H1 (cell line): ENCODE data around the gene GGT5. TPM values are rescaled to one million over a fixed set of nuclear protein-coding genes. Genes with fewer than 3 reads are reported as not detected.

Experiments used
- CBX5 ChIP-seq: fragments of 300-800, 300-1000 bp; sonication (generic); IDR thresholded peaks from 2 replicates; pipeline ENCODE4 v1.7.1; 2016; ENCODE audit warnings: antibody characterized with exemption, low read length, low read depth
- CHD2 ChIP-seq: IDR thresholded peaks from 2 replicates; pipeline ENCODE4 v1.6.1; 2012; ENCODE audit warnings: low read length, improper control_type of control experiment
- CHD7 ChIP-seq: fragments of 300-600 bp; sonication (generic); IDR thresholded peaks from 2 replicates; pipeline ENCODE4 v1.7.1; 2012; ENCODE audit warnings: low read length, moderate library complexity, mild to moderate bottlenecking, inconsistent platforms; ENCODE audit not compliant: insufficient replicate concordance
- CREB1 ChIP-seq: IDR thresholded peaks from 2 replicates; pipeline ENCODE4 v1.6.1; 2012; ENCODE audit warnings: inconsistent platforms
- KDM5A ChIP-seq: fragments of 200-600 bp; IDR thresholded peaks from 2 replicates; pipeline ENCODE4 v1.7.1; 2012; ENCODE audit warnings: mild to moderate bottlenecking, low read length, inconsistent platforms, mixed read lengths
- NRF1 ChIP-seq: IDR thresholded peaks from 2 replicates; pipeline ENCODE4 v1.6.1; 2011; ENCODE audit warnings: mild to moderate bottlenecking, low read depth, low read length, improper control_type of control experiment
- SIN3A ChIP-seq, 2 experiments: IDR thresholded peaks in 1 of 2; conservative IDR thresholded peaks in 1 of 2; 2 replicates each; pipeline ENCODE4 v1.6.1; 2011 to 2012; ENCODE audit warnings: low read length in 2 of 2, improper control_type of control experiment in 1 of 2, low read depth in 1 of 2, mild to moderate bottlenecking in 1 of 2
- SIRT6 ChIP-seq: IDR thresholded peaks from one replicate; pipeline ENCODE4 v1.7.1; 2012; ENCODE audit warnings: low read length, inconsistent platforms
- USF2 ChIP-seq: IDR thresholded peaks from 2 replicates; pipeline ENCODE4 v1.6.1; 2011; ENCODE audit warnings: low read length, improper control_type of control experiment
- polyA plus RNA-seq, 7 experiments: library from polyadenylated mRNA; depleted of rRNA in 3 of 7; stranded (reverse) in 5 of 7; unstranded in 2 of 7; fragments of >200 nt in 5 of 7; fragments of 200-250 nt in 2 of 7; gene quantifications; 1 replicate in 5 of 7; 2 replicates in 1 of 7; 4 replicates in 1 of 7; pipeline versions ENCODE4 v1.2.1 to v1.2.3, GENCODE V29; 2011 to 2013; ENCODE audit warnings: missing spikeins in 2 of 7, mixed read lengths in 2 of 7
- total RNA-seq: library from RNA; stranded (reverse); fragmentation: NEBNext Ultra II Directional; extraction: Animal tissue kit (Norgen Biotek cat#: 25700); gene quantifications from 2 replicates; pipeline ENCODE4 v1.2.1, GENCODE V29; 2021

GGT5 gene
- total and polyA plus RNA-seq, 2 of the 8 experiments (the other 6 are each of a cell fraction or from before 2014, with no cell fraction given), result 0.05 TPM; not detected in 1

GRCh38 chr22:24270556-24271385 is 25.9 kb upstream of the GGT5 start, which contains the start of gene SPECC1L (continued):
- TF ChIP-seq CHD7 (no peak), USF2 (no peak), CHD2 (no peak), CREB1 (no peak), CBX5 (no peak), NRF1 (peak; percentile 75), SIRT6 (no peak), KDM5A (no peak), SIN3A (conservative IDR thresholded peaks at IDR 0.05 in 1 of 2, IDR thresholded peaks at IDR 0.05 in 1 of 2; ENCODE audit: low read depth in 1 of 2, low read length in 2 of 2) (peak; percentile 24 to 79; a peak in 1 of 4 replicates)
